Measurements from ENCODE around the gene MLST8. TPM values are rescaled to one million over a fixed set of nuclear protein-coding genes. Genes with fewer than 3 reads are reported as not detected.

The MLST8 gene
- total RNA-seq, 2 experiments from 2014 or later = 22.9 to 26.4 TPM

GRCh38 chr16:2209258-2210008 lies 4.2 kb downstream of the MLST8 start:
- Mint-ChIP-seq H3K4me1 (ENCODE audit: low read depth) (peaks cover 23% of the 10 kb centered on the region), H3K27ac (no peak overlapping the region), H3K9me3 (no peaks in the 10 kb centered on the region), H3K36me3 (ENCODE audit: low read depth) (peaks cover 16% of the 10 kb centered on the region), H3K27me3 (no peaks in the 10 kb centered on the region), H3K4me3 (peak overlapping the region; percentile 11)
- no peaks in the 10 kb centered on the region for H3K27me3 ChIP-seq (ENCODE audit: control insufficient read depth in 1 of 2, insufficient read depth in 2 of 2, low read length in 2 of 2)
- intact Hi-C loops (cut with DNase I, micrococcal nuclease) = loop anchor here (5.0 to 10.0 kb wide), 3 partner anchors 43 to 795 kb away; partner anchors contain the start of genes ECI1 (in 1 of the 2), NTHL1 (in 1 of the 2), TSC2 (in 1 of the 2) and UNKL (in 1 of the 2)
- H3K9me3 ChIP-seq (ENCODE audit: control insufficient read depth in 1 of 2, insufficient read depth in 1 of 2, low read length in 2 of 2) = no peaks in the 10 kb centered on the region
- H3K36me3 ChIP-seq (ENCODE audit: insufficient read depth, low read length) = peaks cover 32% of the 10 kb centered on the region
- ChIA-PET CTCF (no interaction called here), POLR2A (no interaction called here)
- ATAC-seq (ENCODE audit: poor library complexity) = no peak
- H3K4me3 ChIP-seq (ENCODE audit: low read length) = no peak overlapping the region
- DNase-seq = no peak
- H3K27ac ChIP-seq (ENCODE audit: low read depth in 1 of 2, low read length in 2 of 2) = no peak overlapping the region
- peaks cover 42% of the 10 kb centered on the region for H3K4me1 ChIP-seq (ENCODE audit: insufficient read depth, low read length)
- TF ChIP-seq CTCF (IDR thresholded peaks at IDR 0.05) = no peak

- ChIA-PET POLR2A (no interaction called here), CTCF (no interaction called here)
- Histone ChIP-seq H3K27ac (ENCODE audit: low read depth in 1 of 2, low read length in 2 of 2) (no peak overlapping the region), H3K4me3 (ENCODE audit: low read length) (no peak overlapping the region), H3K27me3 (ENCODE audit: control insufficient read depth in 1 of 2, insufficient read depth in 2 of 2, low read length in 2 of 2) (no peaks in the 10 kb centered on the region), H3K4me1 (ENCODE audit: insufficient read depth, low read length) (peaks cover 37% of the 10 kb centered on the region), H3K36me3 (ENCODE audit: insufficient read depth, low read length) (peaks cover 32% of the 10 kb centered on the region), H3K9me3 (ENCODE audit: control insufficient read depth in 1 of 2, insufficient read depth in 1 of 2, low read length in 2 of 2) (no peaks in the 10 kb centered on the region)
- Mint-ChIP-seq H3K4me3 (peak overlapping the region; percentile 11), H3K27ac (no peak overlapping the region), H3K4me1 (ENCODE audit: low read depth) (peaks cover 19% of the 10 kb centered on the region), H3K9me3 (no peaks in the 10 kb centered on the region), H3K27me3 (no peaks in the 10 kb centered on the region), H3K36me3 (ENCODE audit: low read depth) (peaks cover 16% of the 10 kb centered on the region)
- TF ChIP-seq CTCF (IDR thresholded peaks at IDR 0.05) = no peak
- ATAC-seq (ENCODE audit: poor library complexity) = no peak
- intact Hi-C loops (cut with DNase I, micrococcal nuclease) = loop anchor here in 1 of 2 experiments (10.0 kb wide), 1 partner anchor 795 kb away; the partner anchor contains the start of gene UNKL
- DNase-seq = no peak
Observed at GRCh38 chr16:2210009-2210332, 4.7 kb downstream of the MLST8 start.

GRCh38 chr16:2210386-2211365 lies 5.4 kb downstream of the MLST8 start, which contains the start of gene BRICD5:
Gene BRICD5, minus strand, starts transcription at chr16:2210863. Its CDS starts 30 bp downstream, at chr16:2210833.
- DNase-seq (no peak), ATAC-seq (ENCODE audit: poor library complexity) (no peak)
- Mint-ChIP-seq H3K4me3 (peak within 1 kb of the TSS; percentile 11), H3K4me1 (ENCODE audit: low read depth) (peaks cover 19% of the 10 kb centered on the region), H3K36me3 (ENCODE audit: low read depth) (peaks cover 16% of the 10 kb centered on the region), H3K27me3 (no peaks in the 10 kb centered on the region), H3K27ac (peak within 1 kb of the TSS; percentile 24), H3K9me3 (no peaks in the 10 kb centered on the region)
- Histone ChIP-seq H3K9me3 (ENCODE audit: control insufficient read depth in 1 of 2, insufficient read depth in 1 of 2, low read length in 2 of 2) (no peaks in the 10 kb centered on the region), H3K4me1 (ENCODE audit: insufficient read depth, low read length) (peaks cover 38% of the 10 kb centered on the region), H3K4me3 (ENCODE audit: low read length) (no peak within 1 kb of the TSS), H3K27ac (ENCODE audit: low read depth in 1 of 2, low read length in 2 of 2) (no peak within 1 kb of the TSS), H3K27me3 (ENCODE audit: control insufficient read depth in 1 of 2, insufficient read depth in 2 of 2, low read length in 2 of 2) (no peaks in the 10 kb centered on the region), H3K36me3 (ENCODE audit: insufficient read depth, low read length) (peaks cover 32% of the 10 kb centered on the region)
- no peak for TF ChIP-seq CTCF (IDR thresholded peaks at IDR 0.05)
- ChIA-PET CTCF (no interaction called here), POLR2A (interaction anchor here (1.3 kb wide), 1 partner anchor 246 kb away, joined by 3 read pairs; the partner anchor contains the start of gene RPS2)
- intact Hi-C loops (cut with DNase I, micrococcal nuclease) = loop anchor here in 1 of 2 experiments (10.0 kb wide), 1 partner anchor 796 kb away; the partner anchor contains the start of gene UNKL
